WI38 (cell line): Measurements from ENCODE around the gene ADCYAP1R1.

Experiments
- H3K4me3 ChIP-seq: 2 replicates; pipeline ENCODE4 v1.5.1; 2011; ENCODE audit warnings: low read depth, mild to moderate bottlenecking, control low read depth, low read length
- TF ChIP-seq, protein P1 (sequence below): IDR thresholded peaks from 2 replicates; pipeline ENCODE4 v1.5.1; 2012; ENCODE audit warnings: low read depth, mild to moderate bottlenecking, control low read depth, low read length

The ADCYAP1R1 gene

DNA sequence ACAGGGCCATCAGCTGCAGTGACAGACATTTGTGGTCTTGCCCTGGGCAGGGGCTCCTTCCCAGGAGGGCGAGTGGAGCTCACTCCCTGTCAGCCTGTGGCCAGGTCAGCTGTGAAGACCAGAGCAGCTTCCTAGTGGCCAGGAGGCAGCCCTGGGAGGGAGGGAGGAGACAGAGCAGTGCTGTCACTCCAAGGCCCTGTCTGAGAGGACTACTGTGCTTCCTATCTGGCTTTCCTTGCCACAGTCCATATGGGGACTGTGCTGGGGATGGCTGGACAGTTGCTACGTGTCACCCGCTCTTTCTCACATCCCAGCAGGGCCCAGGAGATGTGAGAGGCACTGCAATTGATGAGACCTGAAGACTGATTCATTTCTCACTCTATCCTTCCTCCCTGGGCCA, 15.2 kb upstream of the ADCYAP1R1 start:
- TF ChIP-seq, protein P1, sequence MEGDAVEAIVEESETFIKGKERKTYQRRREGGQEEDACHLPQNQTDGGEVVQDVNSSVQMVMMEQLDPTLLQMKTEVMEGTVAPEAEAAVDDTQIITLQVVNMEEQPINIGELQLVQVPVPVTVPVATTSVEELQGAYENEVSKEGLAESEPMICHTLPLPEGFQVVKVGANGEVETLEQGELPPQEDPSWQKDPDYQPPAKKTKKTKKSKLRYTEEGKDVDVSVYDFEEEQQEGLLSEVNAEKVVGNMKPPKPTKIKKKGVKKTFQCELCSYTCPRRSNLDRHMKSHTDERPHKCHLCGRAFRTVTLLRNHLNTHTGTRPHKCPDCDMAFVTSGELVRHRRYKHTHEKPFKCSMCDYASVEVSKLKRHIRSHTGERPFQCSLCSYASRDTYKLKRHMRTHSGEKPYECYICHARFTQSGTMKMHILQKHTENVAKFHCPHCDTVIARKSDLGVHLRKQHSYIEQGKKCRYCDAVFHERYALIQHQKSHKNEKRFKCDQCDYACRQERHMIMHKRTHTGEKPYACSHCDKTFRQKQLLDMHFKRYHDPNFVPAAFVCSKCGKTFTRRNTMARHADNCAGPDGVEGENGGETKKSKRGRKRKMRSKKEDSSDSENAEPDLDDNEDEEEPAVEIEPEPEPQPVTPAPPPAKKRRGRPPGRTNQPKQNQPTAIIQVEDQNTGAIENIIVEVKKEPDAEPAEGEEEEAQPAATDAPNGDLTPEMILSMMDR, result no peak
- H3K4me3 ChIP-seq, result no peak overlapping the region

GRCh38 chr7:31043051-31043471, 9.0 kb upstream of the ADCYAP1R1 start:
- H3K4me3 ChIP-seq, result no peak overlapping the region
- TF ChIP-seq, protein P1, result no peak

DNA sequence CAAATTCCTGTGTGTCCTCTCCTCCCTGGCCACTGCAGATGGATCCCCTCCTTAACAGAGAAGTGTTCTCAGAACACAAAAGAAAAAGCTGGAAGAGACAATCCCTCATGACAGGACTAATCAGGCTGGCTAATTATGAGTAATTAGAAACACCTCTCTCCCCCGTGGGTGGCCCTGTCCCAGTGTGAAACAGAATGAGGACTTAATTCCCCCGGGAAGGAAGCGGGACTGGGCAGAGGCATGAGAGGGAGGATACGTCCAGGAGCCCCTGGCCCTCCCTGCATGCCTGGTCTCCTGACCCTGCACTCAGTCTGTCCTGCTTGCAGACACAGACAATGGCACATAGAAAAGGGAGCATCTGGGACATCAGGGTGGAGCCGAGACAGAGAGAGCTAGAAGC, 7.6 kb upstream of the ADCYAP1R1 start:
- no peak overlapping the region for H3K4me3 ChIP-seq
- TF ChIP-seq, protein P1, result no peak

GRCh38 chr7:31046723-31047122, 5.4 kb upstream of the ADCYAP1R1 start:
- TF ChIP-seq, protein P1, result no peak
- H3K4me3 ChIP-seq, result no peak overlapping the region

- TF ChIP-seq, protein P1, result no peak
- no peak overlapping the region for H3K4me3 ChIP-seq
Measured at GRCh38 chr7:31047313-31048146, 4.6 kb upstream of the ADCYAP1R1 start.

- TF ChIP-seq, protein P1, result no peak
Measured at GRCh38 chr7:31049005-31049765, 2.9 kb upstream of the ADCYAP1R1 start.

DNA sequence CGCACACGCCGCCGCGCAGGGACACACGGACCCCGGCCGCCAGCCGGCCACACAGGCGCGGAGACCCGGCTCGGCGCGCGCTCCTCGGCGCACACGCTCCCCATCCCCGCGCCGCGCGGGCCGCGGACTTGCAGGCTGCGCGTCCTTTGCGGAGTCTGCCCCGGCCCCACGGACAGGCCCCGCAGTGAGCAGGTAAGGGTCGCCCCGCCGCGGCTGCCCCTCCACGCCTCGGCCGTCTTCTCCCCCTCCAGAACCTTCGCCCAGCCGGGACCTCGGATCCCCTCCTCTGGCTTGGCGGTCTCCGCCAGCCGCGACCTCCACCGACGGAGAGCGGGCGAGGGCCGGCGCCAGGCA, 356 bp downstream of the ADCYAP1R1 start:
- H3K4me3 ChIP-seq, result no peak overlapping the region
- TF ChIP-seq, protein P1, result no peak

More at GRCh38 chr7:31049005-31049765, 2.9 kb upstream of the ADCYAP1R1 start:
- H3K4me3 ChIP-seq, result no peak overlapping the region
